Pulmonary artery endothelial cell (primary cell): Measurements from ENCODE around the gene SPAG8. TPM values are rescaled to one million over a fixed set of nuclear protein-coding genes. Genes with fewer than 3 reads are reported as not detected.

ENCODE experiments used
- DNase-seq: peaks from one replicate; pipeline ENCODE4 v3.0.0-alpha.2; 2011; ENCODE audit warnings: low read depth, low spot score
- total RNA-seq: library from RNA; depleted of rRNA; stranded (reverse); fragments of >200 nt; gene quantifications from 2 replicates; pipeline ENCODE4 v1.2.3, GENCODE V29; 2014

The SPAG8 gene
- total RNA-seq, 1 donor from 2014 or later = 0.20 TPM

DNA sequence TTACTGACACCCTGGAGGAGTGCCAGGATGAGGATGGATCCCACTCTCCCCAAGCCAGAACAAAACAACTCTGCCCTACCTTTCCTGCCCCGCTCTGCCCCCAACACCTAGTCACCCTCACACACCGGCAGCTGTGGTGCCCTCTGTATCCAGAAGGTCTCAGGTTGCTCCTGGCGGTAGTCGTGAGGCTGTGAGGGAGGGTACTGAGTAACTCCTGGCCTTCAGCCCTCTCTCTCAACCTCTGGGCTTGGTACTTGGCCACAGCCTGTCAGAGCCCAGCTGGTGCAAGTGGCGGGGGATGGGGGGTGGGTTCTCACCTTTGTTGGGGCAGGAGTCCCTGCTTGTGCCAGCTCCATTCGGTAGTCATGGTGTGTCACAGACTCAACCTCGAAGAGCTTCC, 1.9 kb downstream of the SPAG8 start:
- DNase-seq = no peak

DNA sequence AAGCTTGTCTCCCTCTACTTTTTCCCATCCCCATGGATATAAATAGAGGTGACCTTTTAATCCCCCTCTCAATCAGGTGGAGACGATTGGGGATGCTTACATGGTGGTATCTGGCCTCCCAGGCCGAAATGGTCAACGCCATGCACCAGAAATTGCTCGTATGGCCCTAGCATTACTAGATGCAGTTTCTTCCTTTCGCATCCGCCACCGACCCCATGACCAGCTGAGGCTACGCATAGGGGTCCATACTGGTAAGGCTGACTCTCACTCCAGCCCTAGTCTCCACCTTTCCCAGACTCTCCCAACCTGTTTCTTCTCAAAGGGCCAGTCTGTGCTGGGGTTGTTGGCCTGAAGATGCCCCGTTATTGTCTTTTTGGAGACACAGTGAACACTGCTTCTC, 3.6 kb downstream of the SPAG8 start:
- no peak for DNase-seq

- no peak for DNase-seq
These were observed 6.0 kb downstream of the SPAG8 start for GRCh38 chr9:35806101-35806500.

- DNase-seq = no peak
These were observed 10.5 kb downstream of the SPAG8 start for GRCh38 chr9:35801328-35802128.

DNA sequence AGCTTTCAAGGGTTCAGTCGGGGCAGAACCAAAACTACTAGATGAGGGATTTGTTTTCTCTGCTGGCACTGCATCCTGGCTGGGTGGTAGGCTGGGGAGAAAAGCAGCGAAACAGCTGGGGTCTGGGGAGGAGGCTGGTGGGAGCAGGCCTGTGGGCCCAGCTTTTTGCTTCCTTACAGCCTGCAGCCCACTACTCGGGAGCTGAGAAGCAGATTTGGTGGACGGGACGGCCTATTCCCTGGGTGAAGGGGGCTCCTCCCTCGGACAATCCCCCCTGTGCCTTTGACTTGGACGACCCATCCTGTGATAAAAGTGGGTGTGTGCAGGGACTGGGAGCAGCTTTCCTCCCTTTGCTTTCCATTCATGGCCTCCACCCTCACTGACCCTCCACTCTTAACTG, 11.5 kb downstream of the SPAG8 start:
- no peak for DNase-seq

DNA sequence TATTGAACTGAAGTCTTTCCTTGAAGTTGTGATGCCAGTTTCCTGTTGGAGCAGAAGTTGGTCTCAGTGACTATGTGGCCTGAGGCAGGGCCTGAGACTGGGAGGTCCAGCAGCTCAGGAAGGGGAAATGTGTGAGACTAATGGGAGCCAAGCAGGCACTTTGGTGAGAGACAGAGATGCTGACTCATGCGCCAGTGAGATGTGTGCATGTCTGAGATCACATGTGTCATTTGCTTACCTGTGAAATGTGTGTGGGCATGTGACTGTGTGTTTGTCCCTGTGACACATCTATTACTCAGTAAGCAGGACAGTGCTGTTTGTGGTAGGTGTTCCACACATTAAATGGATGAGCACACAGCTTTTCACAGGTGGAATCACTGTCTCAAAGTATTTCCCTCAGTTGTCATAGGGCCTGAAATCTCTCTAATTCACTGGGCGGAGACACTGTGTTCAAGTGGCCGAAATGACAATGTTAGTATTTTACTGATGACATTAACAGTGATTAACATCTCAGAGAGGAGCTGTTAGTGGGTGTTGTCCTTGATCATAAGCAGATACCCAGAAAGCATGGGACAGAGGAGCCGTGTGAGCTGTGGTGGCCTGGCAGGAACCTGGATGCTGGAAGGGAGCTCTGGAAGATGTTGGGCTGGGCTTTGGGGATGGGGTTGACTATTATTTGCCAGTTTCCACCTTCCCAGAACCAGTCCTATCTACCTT, 13.2 kb downstream of the SPAG8 start:
- DNase-seq = no peak

GRCh38 chr9:35797311-35798109, 14.6 kb downstream of the SPAG8 start:
- no peak for DNase-seq

GRCh38 chr9:35795695-35796094, 16.4 kb downstream of the SPAG8 start:
- DNase-seq = no peak

- DNase-seq = no peak
These were observed 18.6 kb downstream of the SPAG8 start for GRCh38 chr9:35793461-35793860.

- no peak for DNase-seq
These were observed 19.2 kb downstream of the SPAG8 start for GRCh38 chr9:35792826-35793225.

GRCh38 chr9:35792024-35792813, 19.8 kb downstream of the SPAG8 start:
- no peak for DNase-seq

DNA sequence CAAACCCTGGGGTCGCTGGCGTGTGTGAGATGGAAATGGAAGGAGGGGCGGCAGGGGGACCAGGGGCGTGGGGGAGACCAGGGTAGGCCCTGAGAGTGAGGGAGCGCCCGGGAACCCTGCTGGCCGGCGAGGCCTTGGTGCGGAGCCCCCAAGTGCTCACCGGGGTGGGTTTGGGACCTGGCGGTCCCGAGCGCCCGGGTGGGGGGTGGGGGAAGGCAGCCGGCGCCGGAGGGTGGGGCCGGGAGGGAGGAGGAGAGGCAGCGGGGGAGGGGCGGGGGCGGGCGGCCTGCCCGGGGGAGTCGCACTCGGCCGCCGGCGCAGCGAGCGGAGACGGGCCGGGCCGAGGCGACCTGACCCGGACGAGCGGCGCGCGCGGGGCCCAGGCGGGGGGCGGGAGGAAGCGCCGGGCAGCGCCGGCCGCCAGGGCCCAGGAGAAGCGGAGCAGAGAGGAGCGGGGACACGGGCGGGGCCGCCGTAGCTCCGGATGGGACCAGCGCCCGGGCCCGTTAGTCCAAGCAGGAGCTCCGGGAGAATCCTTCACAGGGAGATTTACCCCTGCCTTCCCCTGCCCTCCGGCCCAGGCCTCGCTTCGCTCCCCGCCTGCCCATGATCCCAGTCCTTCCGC, 20.7 kb downstream of the SPAG8 start, which contains the start of gene NPR2:
Gene NPR2 (plus strand): TSS at position 295 of the 625 bp plus-strand sequence. CDS start 818 bp downstream, outside the sequence.
- DNase-seq = no peak

GRCh38 chr9:35790385-35791296, 21.4 kb downstream of the SPAG8 start:
- DNase-seq = peak; percentile 61

DNA sequence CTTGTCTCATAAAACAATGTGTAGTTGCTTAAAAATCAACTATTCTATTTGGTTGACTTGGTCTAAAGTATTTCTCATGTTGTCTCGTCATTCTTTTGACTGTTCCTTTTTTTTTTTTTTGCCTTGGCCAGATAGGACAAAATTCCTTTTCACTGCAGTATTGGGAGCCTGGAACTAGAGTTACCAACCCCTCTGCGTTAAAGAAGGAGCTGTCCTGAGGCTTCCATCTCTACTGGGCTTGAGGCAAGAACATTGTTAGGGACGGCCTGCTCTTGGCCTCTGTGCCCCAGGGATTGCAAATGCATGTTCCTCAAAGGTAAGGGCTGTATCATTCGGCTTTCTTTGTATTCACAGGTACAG, 22.1 kb downstream of the SPAG8 start:
- no peak for DNase-seq

- no peak for DNase-seq
These were observed 22.5 kb downstream of the SPAG8 start for GRCh38 chr9:35789541-35789940.

DNA sequence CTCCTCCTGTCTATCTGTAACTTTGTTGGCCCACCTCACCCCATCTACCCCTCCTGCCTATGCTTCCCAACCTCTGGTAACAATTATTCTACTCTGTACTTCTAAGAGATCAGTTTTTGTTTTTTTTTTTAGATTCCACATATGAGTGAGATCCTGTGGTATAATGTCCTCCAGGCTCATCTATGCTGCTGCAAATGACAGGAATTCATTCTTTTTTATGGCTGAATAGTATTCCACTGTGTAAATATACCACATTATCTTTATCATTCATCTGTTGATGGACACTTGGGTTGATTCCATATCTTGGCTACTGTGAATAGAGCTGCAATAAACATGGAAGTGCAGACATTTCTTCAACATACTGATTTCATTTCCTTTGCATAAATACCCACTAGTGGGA, 28.6 kb downstream of the SPAG8 start:
- no peak for DNase-seq

GRCh38 chr9:35781066-35781465, 31.0 kb downstream of the SPAG8 start:
- DNase-seq = no peak

- no peak for DNase-seq
These were observed 33.6 kb downstream of the SPAG8 start for GRCh38 chr9:35778496-35778895.

GRCh38 chr9:35776018-35776417, 36.0 kb downstream of the SPAG8 start:
- DNase-seq = no peak
